Measurements from ENCODE around the gene KCNK10. TPM values are rescaled to one million over a fixed set of nuclear protein-coding genes. Genes with fewer than 3 reads are reported as not detected.

KCNK10 gene
- polyA plus RNA-seq, 3 donors: 0.05 TPM; not detected in 2

- H3K4me3 Mint-ChIP-seq: no peak overlapping the region
- Histone ChIP-seq H3K4me1 (ENCODE audit: control insufficient read depth in 1 of 2, insufficient read depth in 2 of 2, low read length in 2 of 2) (peaks cover 41 to 48% of the 10 kb centered on the region in 2 donors), H2AFZ (ENCODE audit: insufficient read depth, low read depth, low read length, poor library complexity, severe bottlenecking) (no peak overlapping the region), H3K27me3 (ENCODE audit: control insufficient read depth in 2 of 2, insufficient read depth in 2 of 2, low read length in 2 of 2) (no peaks in the 10 kb centered on the region), H3K9me3 (replicated peaks in 1 of 2; ENCODE audit: control insufficient read depth in 1 of 2, insufficient read depth in 1 of 2, low read length in 2 of 2) (no peaks in the 10 kb centered on the region), H3K27ac (ENCODE audit: low read depth in 1 of 2, low read length in 2 of 2) (no peak overlapping the region), H3K4me2 (replicated peaks; ENCODE audit: extremely low read depth, low read length, poor library complexity, severe bottlenecking) (no peak overlapping the region), H4K20me1 (ENCODE audit: insufficient read depth, low read length) (no peaks in the 10 kb centered on the region), H3K4me3 (replicated peaks in 1 of 3; ENCODE audit: low read depth in 2 of 3, low read length in 3 of 3) (no peak overlapping the region), H3K36me3 (replicated peaks in 1 of 2; ENCODE audit: control insufficient read depth in 1 of 2, insufficient read depth in 2 of 2, low read length in 2 of 2) (no peaks in the 10 kb centered on the region), H3K79me2 (ENCODE audit: insufficient read depth, low read length) (no peaks in the 10 kb centered on the region), H3K9ac (ENCODE audit: insufficient read depth, low read length, poor library complexity, severe bottlenecking) (no peak overlapping the region)
- intact Hi-C loops (cut with micrococcal nuclease): no loop called here
- peak overlapping the region in 1 of 7 donors; percentile 64 for H3K27ac Mint-ChIP-seq
- H3K27me3 Mint-ChIP-seq (ENCODE audit: low read depth in 3 of 3): peaks cover 0 to 5% (median 2%) of the 10 kb centered on the region in 3 donors
- no peak for TF ChIP-seq CTCF (IDR thresholded peaks at IDR 0.05)
- no CpG with 5 or more reads among the region's 3 CpGs for WGBS (ENCODE audit: insufficient coverage)
- no peaks in the 10 kb centered on the region for H3K36me3 Mint-ChIP-seq
- DNase-seq: no peak
- H3K9me3 Mint-ChIP-seq: peaks cover 0 to 2% (median 0%) of the 10 kb centered on the region in 7 donors
- H3K4me1 Mint-ChIP-seq: peaks cover 57% of the 10 kb centered on the region
Observed at GRCh38 chr14:88300817-88301216, 22.3 kb downstream of the KCNK10 start.

GRCh38 chr14:88299865-88300530 is 23.1 kb downstream of the KCNK10 start:
- peak overlapping the region in 1 of 3 experiments; percentile 58 for H3K4me3 ChIP-seq (replicated peaks in 1 of 3; ENCODE audit: low read depth in 2 of 3, low read length in 3 of 3)
- H3K27me3 ChIP-seq (ENCODE audit: control insufficient read depth in 2 of 2, insufficient read depth in 2 of 2, low read length in 2 of 2): no peaks in the 10 kb centered on the region
- Mint-ChIP-seq H3K4me1 (peaks cover 55% of the 10 kb centered on the region), H3K4me3 (peak overlapping the region; percentile 7 to 81), H3K9me3 (peaks cover 0 to 2% (median 0%) of the 10 kb centered on the region in 7 donors), H3K27ac (peak overlapping the region; percentile 16 to 71 (median 48)), H3K27me3 (ENCODE audit: low read depth in 3 of 3) (peaks cover 0 to 7% (median 2%) of the 10 kb centered on the region in 3 donors), H3K36me3 (no peaks in the 10 kb centered on the region)
- no peaks in the 10 kb centered on the region for H3K79me2 ChIP-seq (ENCODE audit: insufficient read depth, low read length)
- no peak overlapping the region for H3K9ac ChIP-seq (ENCODE audit: insufficient read depth, low read length, poor library complexity, severe bottlenecking)
- no peaks in the 10 kb centered on the region for H4K20me1 ChIP-seq (ENCODE audit: insufficient read depth, low read length)
- H3K27ac ChIP-seq (ENCODE audit: low read depth in 1 of 2, low read length in 2 of 2): peak overlapping the region in 1 of 2 donors; percentile 48
- peaks cover 41 to 48% of the 10 kb centered on the region in 2 donors for H3K4me1 ChIP-seq (ENCODE audit: control insufficient read depth in 1 of 2, insufficient read depth in 2 of 2, low read length in 2 of 2)
- H3K4me2 ChIP-seq (replicated peaks; ENCODE audit: extremely low read depth, low read length, poor library complexity, severe bottlenecking): peak overlapping the region; percentile 52
- peak; percentile 41 to 63 (median 58) for DNase-seq
- intact Hi-C loops (cut with micrococcal nuclease): no loop called here
- H3K36me3 ChIP-seq (replicated peaks in 1 of 2; ENCODE audit: control insufficient read depth in 1 of 2, insufficient read depth in 2 of 2, low read length in 2 of 2): no peaks in the 10 kb centered on the region
- no peaks in the 10 kb centered on the region for H3K9me3 ChIP-seq (replicated peaks in 1 of 2; ENCODE audit: control insufficient read depth in 1 of 2, insufficient read depth in 1 of 2, low read length in 2 of 2)
- no peak for TF ChIP-seq CTCF (IDR thresholded peaks at IDR 0.05)
- H2AFZ ChIP-seq (ENCODE audit: insufficient read depth, low read depth, low read length, poor library complexity, severe bottlenecking): no peak overlapping the region
- 0% methylated on average over 3 of the region's 6 CpGs for WGBS (ENCODE audit: insufficient coverage)

Measured in CD14-positive monocyte (primary cell).